GM19328 (cell line): ENCODE measurements around the gene HRAS.
"Not testable (repeated sequence)": the region's sequence is repeated elsewhere in the genome, so short reads cannot be mapped to it uniquely, and the experiment has no call there.

Experiments used
- ATAC-seq: cut with Tn5 transposase; IDR thresholded peaks from one replicate; pipeline ENCODE4 v1.9.1; 2021; ENCODE audit warnings: mild to moderate bottlenecking, moderate library complexity; ENCODE audit not compliant: unreplicated experiment

HRAS gene

GRCh38 chr11:535519-536454 lies at the start of gene HRAS:
Gene HRAS (minus strand): TSS chr11:535576.
- ATAC-seq = peak; percentile 69

GRCh38 chr11:584287-584686 lies 48.9 kb upstream of the HRAS start:
- ATAC-seq = no peak

GRCh38 chr11:581752-582151 lies 46.4 kb upstream of the HRAS start:
- ATAC-seq = no peak

GRCh38 chr11:581342-581741 lies 46.0 kb upstream of the HRAS start:
- no peak for ATAC-seq

GRCh38 chr11:579830-580601 lies 44.6 kb upstream of the HRAS start:
- ATAC-seq = no peak

- no peak for ATAC-seq
These were observed 43.1 kb upstream of the HRAS start for GRCh38 chr11:578276-579035.

- ATAC-seq = no peak
These were observed 42.2 kb upstream of the HRAS start for GRCh38 chr11:577611-577894.

- ATAC-seq = no peak
These were observed 41.6 kb upstream of the HRAS start for GRCh38 chr11:576811-577610.

- ATAC-seq = peak; percentile 90
These were observed 40.8 kb upstream of the HRAS start, which contains the start of gene PHRF1 for GRCh38 chr11:575996-576768. Gene PHRF1 (plus strand): TSS chr11:576470. CDS start chr11:581513, 5,043 bp downstream.

GRCh38 chr11:575313-575995 lies 40.1 kb upstream of the HRAS start:
- peak; percentile 23 for ATAC-seq

GRCh38 chr11:574632-575312 lies 39.4 kb upstream of the HRAS start:
- no peak for ATAC-seq

- not testable (repeated sequence) for ATAC-seq
These were observed 38.7 kb upstream of the HRAS start for GRCh38 chr11:574031-574570.

GRCh38 chr11:573146-573759 lies 37.9 kb upstream of the HRAS start:
- ATAC-seq = no peak

- ATAC-seq = no peak
These were observed 36.4 kb upstream of the HRAS start for GRCh38 chr11:571802-572185.

- ATAC-seq = no peak
These were observed 33.9 kb upstream of the HRAS start for GRCh38 chr11:569158-569885.

GRCh38 chr11:568306-569157 lies 33.2 kb upstream of the HRAS start:
- peak; percentile 81 for ATAC-seq
